HK-2 (cell line): ENCODE data around the gene TEX44.
A peak's percentile ranks its signal among the peaks of the same experiment; 100 is the strongest.
"Not testable (repeated sequence)": the region's sequence is repeated elsewhere in the genome, so short reads cannot be mapped to it uniquely, and the experiment has no call there.

ENCODE experiments used
- DNase-seq: peaks from one replicate; pipeline ENCODE4 v3.0.0-alpha.2; 2018; ENCODE audit not compliant: unreplicated experiment

The TEX44 gene

GRCh38 chr2:231571661-231572191 is 20.9 kb upstream of the TEX44 start:
- no peak for DNase-seq

- no peak for DNase-seq
Measured at GRCh38 chr2:231573096-231573495, 19.6 kb upstream of the TEX44 start.

GRCh38 chr2:231573698-231574421 is 18.8 kb upstream of the TEX44 start:
- no peak for DNase-seq

- no peak for DNase-seq
Measured at GRCh38 chr2:231575612-231576256, 16.9 kb upstream of the TEX44 start.

- no peak for DNase-seq
Measured at GRCh38 chr2:231576465-231576864, 16.2 kb upstream of the TEX44 start.

- not testable (repeated sequence) for DNase-seq
Measured at GRCh38 chr2:231578655-231579054, 14.0 kb upstream of the TEX44 start.

- no peak for DNase-seq
Measured at GRCh38 chr2:231579560-231579959, 13.1 kb upstream of the TEX44 start.

- DNase-seq = no peak
Measured at GRCh38 chr2:231581328-231581727, 11.3 kb upstream of the TEX44 start.

- no peak for DNase-seq
Measured at GRCh38 chr2:231583982-231584381, 8.7 kb upstream of the TEX44 start.

- DNase-seq = not testable (repeated sequence)
Measured at GRCh38 chr2:231587744-231588143, 4.9 kb upstream of the TEX44 start.

- DNase-seq = no peak
Measured at GRCh38 chr2:231589656-231590055, 3.0 kb upstream of the TEX44 start.

GRCh38 chr2:231590614-231591013 is 2.0 kb upstream of the TEX44 start:
- no peak for DNase-seq

- DNase-seq = no peak
Measured at GRCh38 chr2:231593666-231594065, 1.0 kb downstream of the TEX44 start.

GRCh38 chr2:231597014-231597611 is 4.4 kb downstream of the TEX44 start:
- DNase-seq = no peak

- DNase-seq = no peak
Measured at GRCh38 chr2:231597627-231598026, 5.0 kb downstream of the TEX44 start.

- DNase-seq = no peak
Measured at GRCh38 chr2:231600619-231601355, 8.1 kb downstream of the TEX44 start.

- peak; percentile 77 for DNase-seq
Measured at GRCh38 chr2:231601356-231602229, 8.9 kb downstream of the TEX44 start.

GRCh38 chr2:231602859-231603467 is 10.3 kb downstream of the TEX44 start:
- no peak for DNase-seq

GRCh38 chr2:231604101-231604684 is 11.5 kb downstream of the TEX44 start:
- no peak for DNase-seq
